GM12891 (cell line): ENCODE data around the gene AQP10.
A peak's percentile ranks its signal among the peaks of the same experiment; 100 is the strongest.
"Not testable (repeated sequence)": the region's sequence is repeated elsewhere in the genome, so short reads cannot be mapped to it uniquely, and the experiment has no call there.

Experiments used
- DNase-seq: peaks from one replicate; pipeline ENCODE4 v3.0.0; 2011; ENCODE audit warnings: low spot score; ENCODE audit not compliant: insufficient read length
- FAIRE-seq: peaks from 2 replicates; lab custom pipeline; 2011; peaks lifted over from hg19 to GRCh38; lab: Jason Lieb, UNC
- PAX5 ChIP-seq: IDR thresholded peaks from 2 replicates; pipeline ENCODE4 v1.6.1; 2011; ENCODE audit warnings: low read length, moderate library complexity, mild to moderate bottlenecking; ENCODE audit not compliant: insufficient read depth, severe bottlenecking
- POLR2A ChIP-seq: IDR thresholded peaks from 2 replicates; pipeline ENCODE4 v1.6.1; 2011; ENCODE audit warnings: low read depth, low read length, control low read depth
- POLR2AphosphoS5 ChIP-seq: IDR thresholded peaks from 2 replicates; pipeline ENCODE4 v1.6.1; 2011; ENCODE audit warnings: low read depth, low read length, control low read depth
- POU2F2 ChIP-seq: IDR thresholded peaks from 2 replicates; pipeline ENCODE4 v1.6.1; 2011; ENCODE audit warnings: low read depth, mild to moderate bottlenecking, control low read depth, low read length, moderate library complexity
- SPI1 ChIP-seq: IDR thresholded peaks from 2 replicates; pipeline ENCODE4 v1.6.1; 2011; ENCODE audit warnings: low read depth, low read length, control low read depth
- TAF1 ChIP-seq: IDR thresholded peaks from 2 replicates; pipeline ENCODE4 v1.6.1; 2011; ENCODE audit warnings: low read depth, low read length, control low read depth

The AQP10 gene

DNA sequence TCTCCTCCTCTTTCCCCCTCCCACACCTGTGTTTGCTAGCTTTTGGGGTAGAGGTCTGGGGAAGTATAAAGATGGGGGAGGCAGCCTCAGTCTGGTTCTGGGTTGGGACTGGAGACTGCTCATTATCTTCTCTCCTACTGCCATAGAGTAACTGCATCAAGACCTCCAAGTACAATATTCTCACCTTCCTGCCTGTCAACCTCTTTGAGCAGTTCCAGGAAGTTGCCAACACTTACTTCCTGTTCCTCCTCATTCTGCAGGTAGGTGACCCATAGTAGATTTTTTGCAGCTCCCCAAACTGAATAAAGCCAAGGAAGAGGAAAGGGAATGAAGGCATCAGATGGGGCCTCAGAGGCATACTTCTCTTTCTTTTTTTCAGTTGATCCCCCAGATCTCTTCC, 9.8 kb downstream of the AQP10 start:
- TF ChIP-seq SPI1 = no peak
- TF ChIP-seq PAX5 = no peak
- TF ChIP-seq POLR2AphosphoS5 = no peak
- no peak for TF ChIP-seq TAF1
- no peak for TF ChIP-seq POU2F2
- no peak for TF ChIP-seq POLR2A
- DNase-seq = no peak
- FAIRE-seq = no peak

DNA sequence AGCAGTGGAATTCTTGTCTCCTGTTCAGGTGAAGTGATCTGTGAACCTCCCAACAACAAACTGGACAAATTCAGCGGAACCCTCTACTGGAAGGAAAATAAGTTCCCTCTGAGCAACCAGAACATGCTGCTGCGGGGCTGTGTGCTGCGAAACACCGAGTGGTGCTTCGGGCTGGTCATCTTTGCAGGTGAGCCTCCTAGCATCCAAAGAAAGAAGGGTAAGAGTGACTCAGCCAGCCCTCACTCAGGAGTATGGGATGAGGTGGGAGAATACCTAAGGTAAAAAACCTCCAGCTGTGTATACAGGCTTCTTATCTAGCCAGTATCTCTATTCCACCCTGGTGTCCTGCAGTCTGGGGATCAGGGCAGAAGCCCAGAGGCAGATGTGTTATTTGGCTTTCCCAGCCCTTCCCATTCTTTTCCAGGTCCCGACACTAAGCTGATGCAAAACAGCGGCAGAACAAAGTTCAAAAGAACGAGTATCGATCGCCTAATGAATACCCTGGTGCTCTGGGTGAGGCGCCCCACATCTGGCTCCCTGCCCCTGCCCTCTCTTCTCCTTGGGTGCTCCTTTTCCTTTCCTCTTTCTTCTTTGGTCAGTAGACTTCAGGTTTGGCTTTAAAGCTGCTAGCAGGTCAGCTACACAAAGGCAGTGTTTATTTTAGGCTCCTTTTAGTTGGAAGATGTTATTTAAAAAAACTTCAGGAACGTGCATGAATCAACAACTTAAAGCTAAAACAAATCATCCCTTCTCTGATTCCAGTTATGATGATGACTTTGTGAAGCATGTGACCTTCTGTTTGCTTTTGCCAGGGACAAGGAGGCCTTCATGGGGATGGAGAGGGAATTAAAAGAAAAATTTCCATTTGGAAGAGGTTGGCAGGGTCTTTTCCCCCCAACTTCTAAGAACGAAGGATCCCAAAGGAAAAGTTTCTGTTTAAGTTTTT, 13.5 kb downstream of the AQP10 start:
- DNase-seq (no peak), FAIRE-seq (no peak)
- no peak for TF ChIP-seq SPI1
- TF ChIP-seq TAF1 = no peak
- TF ChIP-seq POU2F2 = no peak
- no peak for TF ChIP-seq POLR2AphosphoS5
- TF ChIP-seq PAX5 = no peak
- TF ChIP-seq POLR2A = no peak

DNA sequence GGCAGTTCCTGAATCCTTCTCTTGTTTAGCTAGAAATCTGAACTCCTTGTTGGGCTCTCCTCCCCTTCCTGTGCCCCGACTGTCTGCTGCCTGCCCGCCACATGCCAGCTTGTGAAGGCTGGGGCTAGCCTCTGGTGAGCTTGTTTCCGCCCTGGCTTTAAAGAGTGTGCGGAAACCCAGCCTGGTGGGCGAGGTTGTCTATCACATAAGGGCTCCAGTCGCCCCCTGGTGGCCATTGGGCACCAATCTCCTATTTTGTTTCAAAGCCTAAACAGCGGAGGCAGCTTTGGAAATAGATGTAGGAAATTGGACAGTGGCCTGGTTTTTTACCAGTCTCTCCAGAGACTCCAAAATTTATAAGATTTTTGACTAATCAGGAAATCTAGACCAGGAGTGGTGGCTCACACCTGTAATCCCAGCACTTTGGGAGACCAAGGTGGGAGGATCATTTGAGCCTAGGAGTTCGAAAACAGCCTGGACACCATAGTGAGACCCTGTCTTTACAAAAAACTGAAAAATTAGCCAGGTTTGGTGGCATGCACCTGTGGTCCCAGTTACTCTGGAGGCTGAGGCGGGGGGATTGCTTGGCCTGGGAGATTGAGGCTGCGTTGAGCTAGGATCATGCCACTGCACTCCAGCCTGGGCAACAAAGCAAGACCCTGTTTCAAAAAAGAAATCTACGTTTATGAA, 14.3 kb downstream of the AQP10 start:
- peak; percentile 86 for DNase-seq
- FAIRE-seq = peak; percentile 92
- TF ChIP-seq POLR2A = no peak
- no peak for TF ChIP-seq PAX5

DNA sequence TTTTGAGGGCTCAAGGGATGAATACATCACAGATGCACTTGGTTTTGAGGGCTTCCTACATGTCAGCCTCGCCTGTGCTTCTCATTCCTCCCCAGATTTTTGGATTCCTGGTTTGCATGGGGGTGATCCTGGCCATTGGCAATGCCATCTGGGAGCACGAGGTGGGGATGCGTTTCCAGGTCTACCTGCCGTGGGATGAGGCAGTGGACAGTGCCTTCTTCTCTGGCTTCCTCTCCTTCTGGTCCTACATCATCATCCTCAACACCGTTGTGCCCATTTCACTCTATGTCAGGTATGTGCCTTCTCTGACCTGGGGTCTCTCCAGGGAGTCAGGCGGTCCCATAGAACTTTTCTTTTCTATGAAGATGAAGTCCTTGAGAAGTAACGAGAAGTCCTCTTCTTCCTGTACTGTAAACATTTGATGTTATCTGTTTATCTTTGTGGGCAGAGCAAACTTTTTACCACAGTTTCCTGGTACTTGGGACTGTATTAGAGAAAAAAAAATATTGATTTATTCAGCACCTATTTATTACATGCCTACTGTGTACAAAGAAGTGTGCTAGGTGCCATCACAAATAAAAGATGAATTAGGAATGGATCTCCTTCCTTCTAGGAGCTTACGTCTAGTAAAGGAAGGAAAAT, 16.5 kb downstream of the AQP10 start:
- no peak for FAIRE-seq
- no peak for DNase-seq
- TF ChIP-seq PAX5 (no peak), POU2F2 (no peak), SPI1 (no peak), POLR2AphosphoS5 (no peak), POLR2A (no peak), TAF1 (no peak)

- DNase-seq (no peak), FAIRE-seq (no peak)
- TF ChIP-seq POU2F2 = no peak
These were observed 18.0 kb downstream of the AQP10 start for GRCh38 chr1:154338875-154339274.

- DNase-seq, FAIRE-seq: not testable (repeated sequence)
These were observed 20.5 kb downstream of the AQP10 start for GRCh38 chr1:154341366-154341765.

GRCh38 chr1:154342132-154342531, 21.2 kb downstream of the AQP10 start:
- FAIRE-seq (no peak), DNase-seq (no peak)
- TF ChIP-seq POU2F2 (no peak), TAF1 (no peak), PAX5 (no peak), POLR2AphosphoS5 (no peak), POLR2A (no peak), SPI1 (no peak)

GRCh38 chr1:154342836-154343472, 22.1 kb downstream of the AQP10 start:
- no peak for DNase-seq
- no peak for TF ChIP-seq POLR2AphosphoS5
- no peak for TF ChIP-seq PAX5
- TF ChIP-seq POLR2A = no peak
- no peak for TF ChIP-seq TAF1
- TF ChIP-seq POU2F2 = no peak
- TF ChIP-seq SPI1 = no peak
- FAIRE-seq = no peak

- DNase-seq (no peak), FAIRE-seq (peak; percentile 69)
- no peak for TF ChIP-seq POLR2A
- TF ChIP-seq TAF1 = no peak
- TF ChIP-seq PAX5 = no peak
- TF ChIP-seq SPI1 = no peak
- no peak for TF ChIP-seq POU2F2
- no peak for TF ChIP-seq POLR2AphosphoS5
These were observed 24.3 kb downstream of the AQP10 start for GRCh38 chr1:154344977-154345837.
